ENCODE results near the gene MRPS27. TPM values are rescaled to one million over a fixed set of nuclear protein-coding genes. Genes with fewer than 3 reads are reported as not detected.

The MRPS27 gene
- total RNA-seq, 2 experiments from 2014 or later, result 25.0 to 26.1 TPM

DNA sequence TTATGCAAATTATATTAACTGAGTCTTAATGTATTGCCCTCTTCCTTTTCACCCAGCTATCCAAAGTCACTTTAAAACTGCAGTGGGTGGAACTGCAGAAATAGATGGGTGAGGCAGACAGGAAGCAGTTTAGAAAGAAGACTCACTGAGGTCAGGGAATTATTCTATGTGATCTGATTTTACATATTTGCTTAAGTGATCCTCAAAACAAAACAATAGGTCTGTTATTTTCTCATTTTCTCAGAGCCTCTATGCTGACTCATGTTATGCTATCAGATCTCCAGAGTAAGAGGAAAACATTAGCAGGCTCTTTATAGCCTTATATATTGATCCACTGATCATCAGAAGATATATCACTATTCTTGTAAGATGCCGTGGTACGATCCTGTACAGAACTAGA, 63.5 kb downstream of the MRPS27 start:
- Mint-ChIP-seq H3K9me3 (no peaks in the 10 kb centered on the region), H3K36me3 (ENCODE audit: low read depth) (peaks cover 35% of the 10 kb centered on the region), H3K27ac (no peak overlapping the region), H3K4me1 (ENCODE audit: low read depth) (peaks cover 16% of the 10 kb centered on the region), H3K4me3 (no peak overlapping the region), H3K27me3 (no peaks in the 10 kb centered on the region)
- ChIA-PET POLR2A (no interaction called here), CTCF (no interaction called here)
- no peak for DNase-seq
- H3K4me1 ChIP-seq (ENCODE audit: insufficient read depth, low read length), result no peaks in the 10 kb centered on the region
- peaks cover 6% of the 10 kb centered on the region for H3K36me3 ChIP-seq (ENCODE audit: insufficient read depth, low read length)
- no peak overlapping the region for H3K27ac ChIP-seq (ENCODE audit: low read depth in 1 of 2, low read length in 2 of 2)
- intact Hi-C loops (cut with DNase I, micrococcal nuclease), result no loop called here
- no peak for TF ChIP-seq CTCF (IDR thresholded peaks at IDR 0.05)
- no peaks in the 10 kb centered on the region for H3K9me3 ChIP-seq (ENCODE audit: control insufficient read depth in 1 of 2, insufficient read depth in 1 of 2, low read length in 2 of 2)
- ATAC-seq (ENCODE audit: poor library complexity), result no peak
- H3K27me3 ChIP-seq (ENCODE audit: control insufficient read depth in 1 of 2, insufficient read depth in 2 of 2, low read length in 2 of 2), result no peaks in the 10 kb centered on the region
- H3K4me3 ChIP-seq (ENCODE audit: low read length), result no peak overlapping the region

- TF ChIP-seq CTCF (IDR thresholded peaks at IDR 0.05), result no peak
- ChIA-PET CTCF (no interaction called here), POLR2A (no interaction called here)
- H3K4me1 Mint-ChIP-seq (ENCODE audit: low read depth), result peaks cover 16% of the 10 kb centered on the region
- H3K9me3 Mint-ChIP-seq, result no peaks in the 10 kb centered on the region
- Histone ChIP-seq H3K36me3 (ENCODE audit: insufficient read depth, low read length) (peaks cover 6% of the 10 kb centered on the region), H3K9me3 (ENCODE audit: control insufficient read depth in 1 of 2, insufficient read depth in 1 of 2, low read length in 2 of 2) (no peaks in the 10 kb centered on the region), H3K27me3 (ENCODE audit: control insufficient read depth in 1 of 2, insufficient read depth in 2 of 2, low read length in 2 of 2) (no peaks in the 10 kb centered on the region), H3K27ac (ENCODE audit: low read depth in 1 of 2, low read length in 2 of 2) (no peak overlapping the region), H3K4me1 (ENCODE audit: insufficient read depth, low read length) (no peaks in the 10 kb centered on the region), H3K4me3 (ENCODE audit: low read length) (no peak overlapping the region)
- no peaks in the 10 kb centered on the region for H3K27me3 Mint-ChIP-seq
- intact Hi-C loops (cut with DNase I, micrococcal nuclease), result no loop called here
- no peak overlapping the region for H3K4me3 Mint-ChIP-seq
- peaks cover 30% of the 10 kb centered on the region for H3K36me3 Mint-ChIP-seq (ENCODE audit: low read depth)
- DNase-seq (no peak), ATAC-seq (ENCODE audit: poor library complexity) (no peak)
- H3K27ac Mint-ChIP-seq, result no peak overlapping the region
Measured at GRCh38 chr5:72255670-72256069, 64.4 kb downstream of the MRPS27 start.

DNA sequence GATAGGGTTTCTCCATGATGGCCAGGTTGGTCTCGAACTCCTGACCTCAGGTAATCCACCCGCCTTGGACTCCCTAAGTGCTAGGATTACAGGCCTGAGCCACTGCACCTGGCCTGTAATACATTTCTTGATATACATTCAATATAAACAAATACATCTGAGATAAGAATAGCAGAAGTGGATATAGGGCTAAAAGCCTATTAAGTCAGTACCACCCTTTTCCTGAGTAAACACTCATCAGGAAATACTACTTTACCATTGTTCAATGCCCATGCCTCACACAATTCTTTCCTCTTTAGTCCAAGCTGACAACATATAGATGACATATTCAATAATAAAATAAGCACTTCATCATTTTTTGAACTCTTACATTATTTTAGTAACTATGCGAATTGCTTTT, 64.8 kb downstream of the MRPS27 start:
- no peak overlapping the region for H3K4me3 ChIP-seq (ENCODE audit: low read length)
- ChIA-PET CTCF (no interaction called here), POLR2A (no interaction called here)
- intact Hi-C loops (cut with DNase I, micrococcal nuclease), result no loop called here
- H3K4me1 ChIP-seq (ENCODE audit: insufficient read depth, low read length), result no peaks in the 10 kb centered on the region
- Mint-ChIP-seq H3K4me3 (no peak overlapping the region), H3K27me3 (no peaks in the 10 kb centered on the region), H3K27ac (no peak overlapping the region), H3K4me1 (ENCODE audit: low read depth) (peaks cover 16% of the 10 kb centered on the region), H3K36me3 (ENCODE audit: low read depth) (peaks cover 30% of the 10 kb centered on the region), H3K9me3 (no peaks in the 10 kb centered on the region)
- no peak overlapping the region for H3K27ac ChIP-seq (ENCODE audit: low read depth in 1 of 2, low read length in 2 of 2)
- DNase-seq, result no peak
- no peaks in the 10 kb centered on the region for H3K9me3 ChIP-seq (ENCODE audit: control insufficient read depth in 1 of 2, insufficient read depth in 1 of 2, low read length in 2 of 2)
- TF ChIP-seq CTCF (IDR thresholded peaks at IDR 0.05), result no peak
- peaks cover 6% of the 10 kb centered on the region for H3K36me3 ChIP-seq (ENCODE audit: insufficient read depth, low read length)
- no peak for ATAC-seq (ENCODE audit: poor library complexity)
- H3K27me3 ChIP-seq (ENCODE audit: control insufficient read depth in 1 of 2, insufficient read depth in 2 of 2, low read length in 2 of 2), result no peaks in the 10 kb centered on the region

Measured in CD4-positive, alpha-beta T cell (primary cell).